Panc1 (cell line): ENCODE results near the gene IGSF10. TPM values are rescaled to one million over a fixed set of nuclear protein-coding genes. Genes with fewer than 3 reads are reported as not detected.

ENCODE experiments used
- ATAC-seq: fragments of 200-7000 bp; cut with Tn5 transposase; 2 replicates; pipeline ENCODE4 v1.9.1; 2020; ENCODE audit warnings: mild to moderate bottlenecking, moderate library complexity
- BruUV-seq: library from RNA; stranded (reverse); fragments of 400-500 nt; replicated peaks from 2 replicates; lab custom pipeline; 2021; lab: Mats Ljungman, UMichigan
- CTCF ChIA-PET: fragments of 300-600 bp; sonication (Branson Sonifier 250); formaldehyde crosslinking; loops from one replicate; lab custom pipeline; 2022; ENCODE audit warnings: antibody characterized with exemption; lab: Charles Lee
- POLR2A ChIA-PET: fragments of 300-600 bp; sonication (Branson Sonifier 250); formaldehyde crosslinking; loops from one replicate; lab custom pipeline; 2022; ENCODE audit warnings: antibody characterized with exemption; lab: Charles Lee
- DNase-seq: peaks from one replicate; pipeline ENCODE4 v3.0.0-alpha.2; 2010; ENCODE audit warnings: low read depth, low spot score
- H3K27ac ChIP-seq: 2 replicates; pipeline ENCODE4 v1.5.1; 2011; ENCODE audit warnings: mild to moderate bottlenecking, low read length, inconsistent platforms
- H3K27me3 ChIP-seq: fragments of 200-500 bp; sonication (Bioruptor generic); 2 replicates; pipeline ENCODE4 v1.6.0; 2014; ENCODE audit warnings: low read length, inconsistent platforms; ENCODE audit not compliant: control insufficient read depth, insufficient read depth
- H3K36me3 ChIP-seq: fragments of 200-500 bp; sonication (Bioruptor generic); 2 replicates; pipeline ENCODE4 v1.5.1; 2014; ENCODE audit warnings: inconsistent platforms, mild to moderate bottlenecking, low read length, moderate library complexity; ENCODE audit not compliant: control insufficient read depth, insufficient read depth
- H3K4me1 ChIP-seq: 2 replicates; pipeline ENCODE4 v1.5.1; 2011; ENCODE audit warnings: inconsistent platforms, mild to moderate bottlenecking, low read length, moderate library complexity; ENCODE audit not compliant: control insufficient read depth, insufficient read depth
- H3K4me3 ChIP-seq, 2 experiments: 2 replicates each; pipeline ENCODE4 v1.5.1; 2011 to 2012; ENCODE audit warnings: low read depth in 2 of 2, low read length in 2 of 2, mild to moderate bottlenecking in 2 of 2, inconsistent platforms in 1 of 2, moderate library complexity in 1 of 2
- H3K9me3 ChIP-seq: fragments of 200-500 bp; sonication (Bioruptor generic); 2 replicates; pipeline ENCODE4 v1.5.1; 2014; ENCODE audit warnings: low read depth, mild to moderate bottlenecking, inconsistent platforms, low read length, moderate library complexity; ENCODE audit not compliant: control insufficient read depth, insufficient read depth
- POLR2AphosphoS5 ChIP-seq: IDR thresholded peaks from 2 replicates; pipeline ENCODE4 v1.6.1; 2012; ENCODE audit warnings: mild to moderate bottlenecking, low read depth, low read length, moderate library complexity
- SIN3A ChIP-seq: IDR thresholded peaks from 2 replicates; pipeline ENCODE4 v1.6.1; 2012; ENCODE audit warnings: low read depth, mild to moderate bottlenecking, low read length, moderate library complexity, borderline replicate concordance; ENCODE audit not compliant: insufficient read depth
- TCF7L2 ChIP-seq: IDR thresholded peaks from 2 replicates; pipeline ENCODE4 v1.6.1; 2011; ENCODE audit warnings: mild to moderate bottlenecking, low read depth, low read length, inconsistent platforms
- in situ Hi-C: cut with HindIII; loops from 2 replicates; pipeline ENCODE4 v1.10.0; 2016; ENCODE audit warnings: low sequenced_read_pairs, low pct_unique_long_range_greater_than_20kb
- intact Hi-C: fragments of 100-400 bp; cut with micrococcal nuclease; formaldehyde crosslinking; loops from one replicate; pipeline ENCODE4 v1.10.0; 2022; ENCODE audit not compliant: unreplicated experiment
- total RNA-seq: library from RNA; stranded (reverse); gene quantifications from one replicate; pipeline ENCODE4 v1.2.1, GENCODE V29; 2021; ENCODE audit not compliant: unreplicated experiment
- TF ChIP-seq, protein P1 (sequence below), 2 experiments: IDR thresholded peaks; 2 replicates each; pipeline ENCODE4 v1.6.1; 2011 to 2012; ENCODE audit warnings: low read depth in 2 of 2, control low read depth in 1 of 2, low read length in 1 of 2, mild to moderate bottlenecking in 1 of 2, moderate library complexity in 1 of 2; ENCODE audit not compliant: insufficient read depth in 1 of 2
- TF ChIP-seq, protein P2 (sequence below): fragments of 450-650 bp; IDR thresholded peaks from 2 replicates; pipeline ENCODE4 v1.5.1; 2017; ENCODE audit warnings: mild to moderate bottlenecking

IGSF10 gene
- total RNA-seq, 1 experiment from 2014 or later, result 0.10 TPM

DNA sequence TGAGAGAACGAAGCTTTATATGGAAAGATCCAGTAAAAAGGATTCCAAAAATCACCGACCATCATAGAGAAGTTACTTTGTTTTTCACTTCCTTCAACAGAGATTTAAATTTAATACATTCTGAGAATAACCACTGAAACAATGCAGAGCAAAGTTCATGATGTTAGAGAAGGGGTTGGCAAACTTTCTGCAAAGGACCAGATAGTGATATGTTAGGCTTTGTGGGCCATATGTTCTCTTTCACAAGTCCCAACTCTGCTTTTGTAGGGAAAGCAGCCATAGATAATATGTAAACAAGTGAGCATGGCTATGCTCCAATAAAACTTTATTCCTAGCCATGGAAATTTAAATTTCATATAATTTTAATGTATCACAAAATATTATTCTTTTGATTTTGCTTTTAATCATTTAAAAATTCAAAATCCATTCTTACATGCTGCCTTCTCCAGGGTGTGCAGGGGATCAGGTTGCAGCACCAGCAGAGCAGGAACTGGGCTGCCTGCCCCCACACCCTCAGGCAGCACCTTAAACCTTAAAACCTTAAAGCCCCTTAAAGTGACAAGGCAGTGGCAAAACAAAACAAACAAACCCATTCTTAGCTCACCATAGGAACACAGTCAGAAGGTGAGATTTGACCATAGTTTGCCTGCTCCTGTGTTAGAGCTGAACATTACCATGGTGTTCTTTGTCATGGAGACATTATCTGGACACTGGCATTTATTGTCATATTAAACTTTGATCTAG, 16.9 kb upstream of the IGSF10 start:
- POLR2A ChIA-PET, result no interaction called here
- intact Hi-C loops, result no loop called here
- no peaks in the 10 kb centered on the region for H3K27me3 ChIP-seq
- DNase-seq, result no peak
- H3K4me1 ChIP-seq, result no peaks in the 10 kb centered on the region
- TF ChIP-seq, protein P1, sequence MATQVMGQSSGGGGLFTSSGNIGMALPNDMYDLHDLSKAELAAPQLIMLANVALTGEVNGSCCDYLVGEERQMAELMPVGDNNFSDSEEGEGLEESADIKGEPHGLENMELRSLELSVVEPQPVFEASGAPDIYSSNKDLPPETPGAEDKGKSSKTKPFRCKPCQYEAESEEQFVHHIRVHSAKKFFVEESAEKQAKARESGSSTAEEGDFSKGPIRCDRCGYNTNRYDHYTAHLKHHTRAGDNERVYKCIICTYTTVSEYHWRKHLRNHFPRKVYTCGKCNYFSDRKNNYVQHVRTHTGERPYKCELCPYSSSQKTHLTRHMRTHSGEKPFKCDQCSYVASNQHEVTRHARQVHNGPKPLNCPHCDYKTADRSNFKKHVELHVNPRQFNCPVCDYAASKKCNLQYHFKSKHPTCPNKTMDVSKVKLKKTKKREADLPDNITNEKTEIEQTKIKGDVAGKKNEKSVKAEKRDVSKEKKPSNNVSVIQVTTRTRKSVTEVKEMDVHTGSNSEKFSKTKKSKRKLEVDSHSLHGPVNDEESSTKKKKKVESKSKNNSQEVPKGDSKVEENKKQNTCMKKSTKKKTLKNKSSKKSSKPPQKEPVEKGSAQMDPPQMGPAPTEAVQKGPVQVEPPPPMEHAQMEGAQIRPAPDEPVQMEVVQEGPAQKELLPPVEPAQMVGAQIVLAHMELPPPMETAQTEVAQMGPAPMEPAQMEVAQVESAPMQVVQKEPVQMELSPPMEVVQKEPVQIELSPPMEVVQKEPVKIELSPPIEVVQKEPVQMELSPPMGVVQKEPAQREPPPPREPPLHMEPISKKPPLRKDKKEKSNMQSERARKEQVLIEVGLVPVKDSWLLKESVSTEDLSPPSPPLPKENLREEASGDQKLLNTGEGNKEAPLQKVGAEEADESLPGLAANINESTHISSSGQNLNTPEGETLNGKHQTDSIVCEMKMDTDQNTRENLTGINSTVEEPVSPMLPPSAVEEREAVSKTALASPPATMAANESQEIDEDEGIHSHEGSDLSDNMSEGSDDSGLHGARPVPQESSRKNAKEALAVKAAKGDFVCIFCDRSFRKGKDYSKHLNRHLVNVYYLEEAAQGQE (IDR thresholded peaks at IDR 0.05; ENCODE audit: insufficient read depth in 1 of 2, low read depth in 2 of 2, low read length in 1 of 2), result no peak
- TF ChIP-seq SIN3A, result no peak
- TF ChIP-seq TCF7L2, result no peak
- TF ChIP-seq, protein P2, sequence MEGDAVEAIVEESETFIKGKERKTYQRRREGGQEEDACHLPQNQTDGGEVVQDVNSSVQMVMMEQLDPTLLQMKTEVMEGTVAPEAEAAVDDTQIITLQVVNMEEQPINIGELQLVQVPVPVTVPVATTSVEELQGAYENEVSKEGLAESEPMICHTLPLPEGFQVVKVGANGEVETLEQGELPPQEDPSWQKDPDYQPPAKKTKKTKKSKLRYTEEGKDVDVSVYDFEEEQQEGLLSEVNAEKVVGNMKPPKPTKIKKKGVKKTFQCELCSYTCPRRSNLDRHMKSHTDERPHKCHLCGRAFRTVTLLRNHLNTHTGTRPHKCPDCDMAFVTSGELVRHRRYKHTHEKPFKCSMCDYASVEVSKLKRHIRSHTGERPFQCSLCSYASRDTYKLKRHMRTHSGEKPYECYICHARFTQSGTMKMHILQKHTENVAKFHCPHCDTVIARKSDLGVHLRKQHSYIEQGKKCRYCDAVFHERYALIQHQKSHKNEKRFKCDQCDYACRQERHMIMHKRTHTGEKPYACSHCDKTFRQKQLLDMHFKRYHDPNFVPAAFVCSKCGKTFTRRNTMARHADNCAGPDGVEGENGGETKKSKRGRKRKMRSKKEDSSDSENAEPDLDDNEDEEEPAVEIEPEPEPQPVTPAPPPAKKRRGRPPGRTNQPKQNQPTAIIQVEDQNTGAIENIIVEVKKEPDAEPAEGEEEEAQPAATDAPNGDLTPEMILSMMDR, result no peak
- no peak for TF ChIP-seq POLR2AphosphoS5
- no peaks in the 10 kb centered on the region for H3K36me3 ChIP-seq
- ATAC-seq, result no peak
- in situ Hi-C loops, result no loop called here
- no peak overlapping the region for H3K4me3 ChIP-seq
- CTCF ChIA-PET, result no interaction called here
- H3K27ac ChIP-seq, result no peak overlapping the region
- no TSS peak for BruUV-seq
- no peaks in the 10 kb centered on the region for H3K9me3 ChIP-seq

DNA sequence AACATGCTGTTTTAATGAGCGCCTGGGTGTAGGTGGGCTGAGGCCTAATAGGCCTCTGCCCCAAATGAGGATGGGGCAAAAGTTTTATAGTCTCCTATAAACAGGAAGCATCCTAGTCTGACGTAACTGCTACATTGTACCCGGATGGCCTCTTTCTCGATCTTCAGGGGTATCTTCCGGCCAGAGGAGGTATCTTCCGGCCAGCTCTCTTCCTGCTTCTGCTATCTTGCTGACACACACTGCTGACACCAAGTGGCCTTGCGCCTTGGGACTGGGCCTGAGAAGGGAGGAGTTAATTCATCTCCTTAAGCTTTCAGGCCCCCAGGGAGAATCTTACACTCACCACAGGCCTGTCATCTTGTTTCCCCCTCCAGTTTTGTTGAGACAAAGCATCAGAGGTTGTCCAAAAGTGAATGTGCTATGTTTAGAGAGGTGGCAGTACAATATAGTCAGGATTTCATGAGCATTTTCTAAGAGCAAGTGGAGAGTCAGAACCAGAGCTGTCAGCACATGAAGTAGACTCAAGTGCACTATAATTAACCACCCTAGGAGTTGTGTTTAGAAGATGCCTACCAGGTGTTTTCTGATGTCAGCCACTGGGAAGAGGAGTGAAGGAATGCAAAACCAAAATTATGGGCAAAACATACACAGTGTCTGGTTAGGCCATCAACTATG, 15.6 kb upstream of the IGSF10 start:
- no peaks in the 10 kb centered on the region for H3K36me3 ChIP-seq
- no peak for ATAC-seq
- in situ Hi-C loops (no loop called here), intact Hi-C loops (no loop called here)
- TF ChIP-seq POLR2AphosphoS5, result no peak
- TF ChIP-seq, protein P1 (IDR thresholded peaks at IDR 0.05; ENCODE audit: insufficient read depth in 1 of 2, low read depth in 2 of 2, low read length in 1 of 2), result no peak
- DNase-seq, result no peak
- CTCF ChIA-PET, result no interaction called here
- POLR2A ChIA-PET, result no interaction called here
- BruUV-seq, result no TSS peak
- H3K9me3 ChIP-seq, result no peaks in the 10 kb centered on the region
- H3K4me3 ChIP-seq, result no peak overlapping the region
- H3K27ac ChIP-seq, result no peak overlapping the region
- H3K27me3 ChIP-seq, result no peaks in the 10 kb centered on the region
- no peaks in the 10 kb centered on the region for H3K4me1 ChIP-seq
